ENCODE data around the gene SIRPA. TPM values are rescaled to one million over a fixed set of nuclear protein-coding genes. Genes with fewer than 3 reads are reported as not detected.

Gene SIRPA
- total RNA-seq, 4 donors from 2014 or later, result 9.0 to 46.6 (median 18.6) TPM

DNA sequence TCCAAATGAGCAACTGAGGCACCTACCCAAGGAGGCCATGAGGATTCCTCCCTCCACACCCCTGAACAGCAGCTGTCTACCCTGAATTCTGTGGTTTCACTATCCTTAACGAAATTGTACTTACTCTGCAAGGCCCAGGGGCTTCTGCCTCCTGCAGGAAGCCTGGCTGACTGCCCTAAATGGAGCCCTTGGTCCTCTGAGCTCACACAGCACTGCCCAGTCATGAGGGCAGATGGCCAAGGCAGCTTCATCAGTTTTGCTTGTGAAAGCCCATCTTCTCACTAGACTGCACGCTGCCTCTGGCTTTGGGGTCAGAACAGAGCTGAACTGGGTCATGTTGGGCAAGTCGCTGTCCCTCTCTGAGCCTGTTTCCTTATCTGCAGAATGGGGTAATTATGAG lies 26.4 kb upstream of the SIRPA start:
- Histone ChIP-seq H3K27me3 (peaks cover 5% of the 10 kb centered on the region), H3K4me3 (no peak overlapping the region), H3K27ac (no peak overlapping the region), H3K4me1 (no peaks in the 10 kb centered on the region), H3K9me3 (no peaks in the 10 kb centered on the region), H3K36me3 (no peaks in the 10 kb centered on the region)
- WGBS, 2 donors (ENCODE audit: low coverage in 1 of 2), result 69 to 92% methylated on average over 2 to 3 of the region's 3 CpGs
- no peak for DNase-seq
- TF ChIP-seq POLR2AphosphoS5 (IDR thresholded peaks at IDR 0.05), result no peak
- TF ChIP-seq POLR2A (IDR thresholded peaks at IDR 0.05), result no peak
- TF ChIP-seq EP300 (IDR thresholded peaks at IDR 0.05; ENCODE audit: low read depth), result no peak
- TF ChIP-seq, protein P1, sequence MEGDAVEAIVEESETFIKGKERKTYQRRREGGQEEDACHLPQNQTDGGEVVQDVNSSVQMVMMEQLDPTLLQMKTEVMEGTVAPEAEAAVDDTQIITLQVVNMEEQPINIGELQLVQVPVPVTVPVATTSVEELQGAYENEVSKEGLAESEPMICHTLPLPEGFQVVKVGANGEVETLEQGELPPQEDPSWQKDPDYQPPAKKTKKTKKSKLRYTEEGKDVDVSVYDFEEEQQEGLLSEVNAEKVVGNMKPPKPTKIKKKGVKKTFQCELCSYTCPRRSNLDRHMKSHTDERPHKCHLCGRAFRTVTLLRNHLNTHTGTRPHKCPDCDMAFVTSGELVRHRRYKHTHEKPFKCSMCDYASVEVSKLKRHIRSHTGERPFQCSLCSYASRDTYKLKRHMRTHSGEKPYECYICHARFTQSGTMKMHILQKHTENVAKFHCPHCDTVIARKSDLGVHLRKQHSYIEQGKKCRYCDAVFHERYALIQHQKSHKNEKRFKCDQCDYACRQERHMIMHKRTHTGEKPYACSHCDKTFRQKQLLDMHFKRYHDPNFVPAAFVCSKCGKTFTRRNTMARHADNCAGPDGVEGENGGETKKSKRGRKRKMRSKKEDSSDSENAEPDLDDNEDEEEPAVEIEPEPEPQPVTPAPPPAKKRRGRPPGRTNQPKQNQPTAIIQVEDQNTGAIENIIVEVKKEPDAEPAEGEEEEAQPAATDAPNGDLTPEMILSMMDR (IDR thresholded peaks at IDR 0.05), result no peak
- intact Hi-C loops (cut with DNase I; ENCODE audit: low total_unique reads), result no loop called here
- in situ Hi-C loops (cut with MboI; ENCODE audit: low pct_ligation_motif_present in 1 of 4, low pct_unique_long_range_greater_than_20kb in 1 of 4, low sequenced_read_pairs in 3 of 4), result no loop called here

DNA sequence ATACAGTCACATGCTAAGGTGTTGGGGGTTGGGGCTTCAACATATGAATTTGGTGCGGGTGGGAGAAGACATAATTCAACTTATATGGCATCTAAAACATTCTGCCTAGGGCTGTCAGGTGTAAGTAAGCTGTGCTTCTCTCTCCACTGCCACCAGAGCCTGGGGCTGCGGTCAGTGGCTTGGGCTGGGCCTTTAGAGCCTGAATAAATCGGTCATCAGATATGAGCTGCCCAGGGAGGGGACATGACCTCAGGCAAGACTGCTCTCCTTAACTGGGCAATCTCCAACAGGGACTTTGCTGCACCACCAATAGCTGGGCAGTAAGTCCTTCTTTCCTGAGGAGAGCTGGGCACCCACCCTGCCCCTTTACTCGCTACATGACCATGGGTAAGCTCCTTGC lies 24.9 kb upstream of the SIRPA start:
- no peak for DNase-seq
- H3K4me1 ChIP-seq, result peaks cover 0 to 4% (median 0%) of the 10 kb centered on the region in 4 donors
- peaks cover 5% of the 10 kb centered on the region for H3K27me3 ChIP-seq
- TF ChIP-seq EP300 (IDR thresholded peaks at IDR 0.05; ENCODE audit: low read depth), result no peak
- WGBS, 2 donors (ENCODE audit: low coverage in 1 of 2), result 75 to 89% methylated on average over 2 to 4 of the region's 4 CpGs
- in situ Hi-C loops (cut with MboI; ENCODE audit: low pct_ligation_motif_present in 1 of 4, low pct_unique_long_range_greater_than_20kb in 1 of 4, low sequenced_read_pairs in 3 of 4) (no loop called here), intact Hi-C loops (cut with DNase I; ENCODE audit: low total_unique reads) (no loop called here)
- H3K9me3 ChIP-seq, result no peaks in the 10 kb centered on the region
- H3K27ac ChIP-seq, result no peak overlapping the region
- no peaks in the 10 kb centered on the region for H3K36me3 ChIP-seq
- H3K4me3 ChIP-seq, result no peak overlapping the region

DNA sequence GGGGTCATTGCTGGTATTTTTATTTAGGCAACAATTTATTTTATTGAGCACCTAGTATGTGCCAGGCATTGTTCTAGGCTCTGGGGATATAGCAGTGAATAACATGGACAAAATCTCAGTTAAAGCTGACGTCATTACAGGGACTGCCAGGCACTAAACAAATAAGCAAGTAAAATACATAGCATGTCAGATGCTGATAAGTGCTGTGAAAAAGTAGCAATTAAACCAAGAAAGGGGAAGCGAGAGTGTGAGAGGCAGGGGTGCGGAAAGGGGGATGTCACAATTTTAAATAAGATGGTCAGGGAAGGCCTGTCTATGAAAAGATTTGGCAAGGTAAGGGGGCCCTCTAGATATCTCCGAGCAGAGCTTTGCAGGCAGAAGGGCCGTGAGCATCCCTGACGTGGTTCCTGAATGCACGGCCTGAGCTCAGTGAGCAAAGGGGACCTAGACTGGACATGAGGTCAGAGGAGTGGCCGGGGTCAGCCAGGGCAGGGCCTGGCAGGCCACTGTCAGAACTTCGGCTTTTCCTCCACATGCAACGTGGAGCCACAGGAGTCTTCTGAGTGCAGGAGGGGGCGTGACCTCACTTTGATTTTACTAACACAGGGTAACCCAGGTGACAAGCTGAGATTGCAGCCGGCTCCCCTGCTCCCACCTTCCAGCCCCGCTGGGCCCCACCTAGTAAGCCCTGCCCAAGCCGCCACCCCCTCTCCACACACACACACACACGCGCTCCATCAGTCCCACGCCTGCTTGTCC lies 24.2 kb upstream of the SIRPA start:
- Histone ChIP-seq H3K36me3 (no peaks in the 10 kb centered on the region), H3K4me3 (no peak overlapping the region), H3K27ac (no peak overlapping the region), H3K4me1 (peaks cover 0 to 4% (median 0%) of the 10 kb centered on the region in 4 donors), H3K27me3 (peaks cover 5% of the 10 kb centered on the region), H3K9me3 (no peaks in the 10 kb centered on the region)
- intact Hi-C loops (cut with DNase I; ENCODE audit: low total_unique reads) (no loop called here), in situ Hi-C loops (cut with MboI; ENCODE audit: low pct_ligation_motif_present in 1 of 4, low pct_unique_long_range_greater_than_20kb in 1 of 4, low sequenced_read_pairs in 3 of 4) (no loop called here)
- DNase-seq, result no peak
- WGBS, 2 donors (ENCODE audit: low coverage in 1 of 2), result 29 to 37% methylated on average over 6 to 17 of the region's 17 CpGs
- no peak for TF ChIP-seq POLR2A (IDR thresholded peaks at IDR 0.05)
- TF ChIP-seq, protein P1 (IDR thresholded peaks at IDR 0.05), result no peak
- TF ChIP-seq POLR2AphosphoS5 (IDR thresholded peaks at IDR 0.05), result no peak
- TF ChIP-seq EP300 (IDR thresholded peaks at IDR 0.05; ENCODE audit: low read depth), result no peak

DNA sequence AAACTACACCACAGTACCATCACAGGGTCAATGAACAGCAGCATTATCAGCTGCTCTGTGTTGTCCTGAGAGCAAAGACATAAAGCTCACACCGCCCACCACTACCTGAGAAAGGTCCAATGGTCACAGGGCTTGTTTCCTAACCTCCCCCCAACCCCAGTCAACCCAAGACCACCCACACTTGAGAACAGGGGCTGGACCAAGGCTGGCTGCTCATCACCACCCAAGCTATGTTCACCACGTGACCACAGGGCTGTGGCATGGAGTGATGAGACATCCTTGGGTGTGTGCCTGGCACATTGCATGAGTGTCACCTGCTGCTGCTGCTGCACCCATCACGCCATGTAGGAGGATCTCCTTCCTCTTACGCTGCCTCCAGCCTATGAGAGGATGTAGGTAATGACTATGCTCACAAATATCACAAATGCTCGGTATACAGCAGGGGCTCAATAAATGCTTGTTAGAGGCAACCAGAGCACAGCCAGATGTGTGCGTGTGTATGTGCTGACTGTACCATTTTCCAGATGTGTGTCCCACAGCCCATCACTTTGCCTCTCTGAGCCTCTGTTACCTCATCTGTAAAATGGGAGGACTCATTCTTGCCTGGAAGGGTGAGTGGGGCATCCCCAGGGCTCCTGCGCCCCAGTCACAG lies 23.3 kb upstream of the SIRPA start:
- intact Hi-C loops (cut with DNase I; ENCODE audit: low total_unique reads), result no loop called here
- 82% methylated on average over 7 of the region's 7 CpGs; no CpG with 5 or more reads in 1 of the 2 donors for WGBS, 2 donors (ENCODE audit: low coverage in 1 of 2)
- H3K4me3 ChIP-seq, result no peak overlapping the region
- in situ Hi-C loops (cut with MboI; ENCODE audit: low pct_ligation_motif_present in 1 of 4, low pct_unique_long_range_greater_than_20kb in 1 of 4, low sequenced_read_pairs in 3 of 4), result no loop called here
- H3K27me3 ChIP-seq, result peaks cover 5% of the 10 kb centered on the region
- TF ChIP-seq EP300 (IDR thresholded peaks at IDR 0.05; ENCODE audit: low read depth) (no peak), POLR2A (IDR thresholded peaks at IDR 0.05) (no peak), POLR2AphosphoS5 (IDR thresholded peaks at IDR 0.05) (no peak)
- TF ChIP-seq, protein P1 (IDR thresholded peaks at IDR 0.05), result no peak
- no peaks in the 10 kb centered on the region for H3K9me3 ChIP-seq
- H3K4me1 ChIP-seq, result peaks cover 0 to 4% (median 0%) of the 10 kb centered on the region in 4 donors
- H3K36me3 ChIP-seq, result no peaks in the 10 kb centered on the region
- DNase-seq, result no peak
- H3K27ac ChIP-seq, result no peak overlapping the region

All from transverse colon (tissue), 4 donors.